Osteoblast (primary cell): ENCODE data around the gene ANKRD62. TPM values are rescaled to one million over a fixed set of nuclear protein-coding genes. Genes with fewer than 3 reads are reported as not detected.

Experiments used
- DNase-seq: peaks from one replicate; pipeline ENCODE4 v3.0.0; 2011; ENCODE audit warnings: low spot score, mixed read lengths; ENCODE audit not compliant: insufficient read length; ENCODE audit errors: missing footprints
- H2AFZ ChIP-seq: 2 replicates; pipeline ENCODE4 v1.6.0; 2011; ENCODE audit warnings: mild to moderate bottlenecking, low read length
- H3K27ac ChIP-seq: 2 replicates; pipeline ENCODE4 v1.5.1; 2011; ENCODE audit warnings: mild to moderate bottlenecking, low read depth, low read length, moderate library complexity
- H3K27me3 ChIP-seq: 2 replicates; pipeline ENCODE4 v1.6.0; 2012; ENCODE audit warnings: mild to moderate bottlenecking, control low read depth, inconsistent platforms, low read length, moderate library complexity; ENCODE audit not compliant: insufficient read depth
- H3K36me3 ChIP-seq: 2 replicates; pipeline ENCODE4 v1.5.1; 2011; ENCODE audit warnings: mild to moderate bottlenecking, low read length, control low read depth, moderate library complexity; ENCODE audit not compliant: insufficient read depth
- H3K4me1 ChIP-seq: 2 replicates; pipeline ENCODE4 v1.5.1; 2011; ENCODE audit warnings: mild to moderate bottlenecking, low read length, control low read depth, moderate library complexity; ENCODE audit not compliant: insufficient read depth
- H3K4me2 ChIP-seq: 2 replicates; pipeline ENCODE4 v1.6.0; 2011; ENCODE audit warnings: mild to moderate bottlenecking, low read length; ENCODE audit not compliant: insufficient read depth
- H3K4me3 ChIP-seq: fragments of 200-600 bp; sonication (generic); 3 replicates; pipeline ENCODE4 v1.5.1; 2012; ENCODE audit warnings: mild to moderate bottlenecking, low read length, inconsistent platforms; ENCODE audit not compliant: insufficient read depth
- H3K79me2 ChIP-seq: 2 replicates; pipeline ENCODE4 v1.6.0; 2012; ENCODE audit warnings: mild to moderate bottlenecking, low read length, control low read depth, inconsistent platforms; ENCODE audit not compliant: insufficient read depth
- H3K9me3 ChIP-seq: 2 replicates; pipeline ENCODE4 v1.5.1; 2011; ENCODE audit warnings: low read depth, low read length, control low read depth
- H4K20me1 ChIP-seq: 2 replicates; pipeline ENCODE4 v1.6.0; 2012; ENCODE audit warnings: mild to moderate bottlenecking, low read length, control low read depth; ENCODE audit not compliant: insufficient read depth
- small RNA-seq: library from RNA; depleted of rRNA; stranded (forward); fragments of <200 nt; gene quantifications from one replicate; pipeline ENCODE3, GENCODE V24; 2012
- total RNA-seq: library from RNA; depleted of rRNA; stranded (reverse); fragments of >200 nt; gene quantifications from 2 replicates; pipeline ENCODE4 v1.2.3, GENCODE V29; 2012
- TF ChIP-seq, protein P1 (sequence below): IDR thresholded peaks from 2 replicates; pipeline ENCODE4 v1.5.1; 2011; ENCODE audit warnings: mild to moderate bottlenecking, low read depth, low read length, moderate library complexity; ENCODE audit errors: extremely low read depth

Gene ANKRD62
- total RNA-seq, 1 donor: not detected

- no peaks in the 10 kb centered on the region for H3K36me3 ChIP-seq
- no peaks in the 10 kb centered on the region for H3K79me2 ChIP-seq
- no peak overlapping the region for H3K27ac ChIP-seq
- TF ChIP-seq, protein P1, sequence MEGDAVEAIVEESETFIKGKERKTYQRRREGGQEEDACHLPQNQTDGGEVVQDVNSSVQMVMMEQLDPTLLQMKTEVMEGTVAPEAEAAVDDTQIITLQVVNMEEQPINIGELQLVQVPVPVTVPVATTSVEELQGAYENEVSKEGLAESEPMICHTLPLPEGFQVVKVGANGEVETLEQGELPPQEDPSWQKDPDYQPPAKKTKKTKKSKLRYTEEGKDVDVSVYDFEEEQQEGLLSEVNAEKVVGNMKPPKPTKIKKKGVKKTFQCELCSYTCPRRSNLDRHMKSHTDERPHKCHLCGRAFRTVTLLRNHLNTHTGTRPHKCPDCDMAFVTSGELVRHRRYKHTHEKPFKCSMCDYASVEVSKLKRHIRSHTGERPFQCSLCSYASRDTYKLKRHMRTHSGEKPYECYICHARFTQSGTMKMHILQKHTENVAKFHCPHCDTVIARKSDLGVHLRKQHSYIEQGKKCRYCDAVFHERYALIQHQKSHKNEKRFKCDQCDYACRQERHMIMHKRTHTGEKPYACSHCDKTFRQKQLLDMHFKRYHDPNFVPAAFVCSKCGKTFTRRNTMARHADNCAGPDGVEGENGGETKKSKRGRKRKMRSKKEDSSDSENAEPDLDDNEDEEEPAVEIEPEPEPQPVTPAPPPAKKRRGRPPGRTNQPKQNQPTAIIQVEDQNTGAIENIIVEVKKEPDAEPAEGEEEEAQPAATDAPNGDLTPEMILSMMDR: no peak
- no peak overlapping the region for H3K4me2 ChIP-seq
- no peaks in the 10 kb centered on the region for H3K9me3 ChIP-seq
- no peak for DNase-seq
- H2AFZ ChIP-seq: no peak overlapping the region
- no peak overlapping the region for H3K4me3 ChIP-seq
- H3K4me1 ChIP-seq: no peaks in the 10 kb centered on the region
- no peaks in the 10 kb centered on the region for H4K20me1 ChIP-seq
- no peaks in the 10 kb centered on the region for H3K27me3 ChIP-seq
Measured at GRCh38 chr18:12162786-12163185, 69.1 kb downstream of the ANKRD62 start.

- H3K27me3 ChIP-seq: no peaks in the 10 kb centered on the region
- no peaks in the 10 kb centered on the region for H3K36me3 ChIP-seq
- H4K20me1 ChIP-seq: no peaks in the 10 kb centered on the region
- no peak overlapping the region for H3K4me3 ChIP-seq
- H3K27ac ChIP-seq: no peak overlapping the region
- no peaks in the 10 kb centered on the region for H3K4me1 ChIP-seq
- DNase-seq: no peak
- no peaks in the 10 kb centered on the region for H3K79me2 ChIP-seq
- H3K4me2 ChIP-seq: no peak overlapping the region
- TF ChIP-seq, protein P1: no peak
- no peak overlapping the region for H2AFZ ChIP-seq
- H3K9me3 ChIP-seq: no peaks in the 10 kb centered on the region
Measured at GRCh38 chr18:12165038-12165768, 71.6 kb downstream of the ANKRD62 start.

Small RNAs within 50 kb of the gene (small RNA-seq; reads per million reads assigned to genes)
- gene RNU6-324P: not detected

Other genes with a start within 250 kb of the ANKRD62 start
- gene CHMP1B, start 242.4 kb upstream of the ANKRD62 start, total RNA-seq: 59.8 and 63.7 TPM in 2 replicates
- gene MPPE1, start 185.5 kb upstream of the ANKRD62 start, total RNA-seq: 38.0 and 44.5 TPM in 2 replicates
- gene IMPA2, start 112.3 kb upstream of the ANKRD62 start, total RNA-seq: 11.2 and 14.4 TPM in 2 replicates
- gene CIDEA, start 160.5 kb downstream of the ANKRD62 start, total RNA-seq: not detected in 2 replicates
- 312 and 425 TPM in 2 replicates for gene TUBB6, start 214.4 kb downstream of the ANKRD62 start, total RNA-seq